SJCRH30 (cell line): Measurements from ENCODE around the gene PRKCA. TPM values are rescaled to one million over a fixed set of nuclear protein-coding genes. Genes with fewer than 3 reads are reported as not detected.
"Not testable (repeated sequence)": the region's sequence is repeated elsewhere in the genome, so short reads cannot be mapped to it uniquely, and the experiment has no call there.

Experiments used
- DNase-seq, 2 experiments: peaks; one replicate each; pipeline ENCODE4 v3.0.0-alpha.2; 2015 to 2020
- H3K27ac ChIP-seq: fragments of 250-450 bp; sonication (Bioruptor Pico); 2 replicates; pipeline ENCODE4 v1.5.1; 2020; ENCODE audit warnings: mild to moderate bottlenecking, moderate library complexity
- H3K27me3 ChIP-seq: fragments of 250-450 bp; sonication (Bioruptor Pico); 2 replicates; pipeline ENCODE4 v1.5.1; 2020; ENCODE audit warnings: mild to moderate bottlenecking, moderate library complexity
- H3K36me3 ChIP-seq: fragments of 250-450 bp; sonication (Bioruptor Pico); 2 replicates; pipeline ENCODE4 v1.5.1; 2020; ENCODE audit warnings: mild to moderate bottlenecking, moderate library complexity
- H3K4me1 ChIP-seq: fragments of 250-450 bp; sonication (Bioruptor Pico); 2 replicates; pipeline ENCODE4 v1.5.1; 2020; ENCODE audit warnings: mild to moderate bottlenecking, moderate library complexity
- H3K4me3 ChIP-seq: fragments of 250-450 bp; sonication (Bioruptor Pico); 2 replicates; pipeline ENCODE4 v1.5.1; 2020; ENCODE audit warnings: mild to moderate bottlenecking, moderate library complexity
- H3K9me3 ChIP-seq: fragments of 250-450 bp; sonication (Bioruptor Pico); replicated peaks from 2 replicates; pipeline ENCODE4 v1.5.1; 2020; ENCODE audit warnings: mild to moderate bottlenecking, moderate library complexity
- total RNA-seq: library from RNA; depleted of rRNA; stranded (reverse); fragments of >200 nt; shearing (Covaris generic); gene quantifications from 2 replicates; pipeline ENCODE4 v1.2.3, GENCODE V29; 2014

The PRKCA gene
- total RNA-seq, 1 experiment from 2014 or later: 24.7 TPM

- no peaks in the 10 kb centered on the region for H3K27me3 ChIP-seq
- no peak overlapping the region for H3K27ac ChIP-seq
- no peaks in the 10 kb centered on the region for H3K9me3 ChIP-seq
- DNase-seq: no peak
- H3K4me3 ChIP-seq: no peak overlapping the region
- H3K36me3 ChIP-seq: 0 out of 2 replicates have a peak, but pooled peaks cover 2% of the 10 kb centered on the region
- H3K4me1 ChIP-seq: no peaks in the 10 kb centered on the region
Measured at GRCh38 chr17:66386498-66387351, 84.3 kb downstream of the PRKCA start.

- Histone ChIP-seq H3K27me3 (no peaks in the 10 kb centered on the region), H3K4me1 (no peaks in the 10 kb centered on the region), H3K27ac (no peak overlapping the region), H3K4me3 (no peak overlapping the region), H3K9me3 (no peaks in the 10 kb centered on the region), H3K36me3 (0 out of 2 replicates have a peak, but pooled peaks cover 2% of the 10 kb centered on the region)
- no peak for DNase-seq
Measured at GRCh38 chr17:66387392-66387981, 85.1 kb downstream of the PRKCA start.

DNA sequence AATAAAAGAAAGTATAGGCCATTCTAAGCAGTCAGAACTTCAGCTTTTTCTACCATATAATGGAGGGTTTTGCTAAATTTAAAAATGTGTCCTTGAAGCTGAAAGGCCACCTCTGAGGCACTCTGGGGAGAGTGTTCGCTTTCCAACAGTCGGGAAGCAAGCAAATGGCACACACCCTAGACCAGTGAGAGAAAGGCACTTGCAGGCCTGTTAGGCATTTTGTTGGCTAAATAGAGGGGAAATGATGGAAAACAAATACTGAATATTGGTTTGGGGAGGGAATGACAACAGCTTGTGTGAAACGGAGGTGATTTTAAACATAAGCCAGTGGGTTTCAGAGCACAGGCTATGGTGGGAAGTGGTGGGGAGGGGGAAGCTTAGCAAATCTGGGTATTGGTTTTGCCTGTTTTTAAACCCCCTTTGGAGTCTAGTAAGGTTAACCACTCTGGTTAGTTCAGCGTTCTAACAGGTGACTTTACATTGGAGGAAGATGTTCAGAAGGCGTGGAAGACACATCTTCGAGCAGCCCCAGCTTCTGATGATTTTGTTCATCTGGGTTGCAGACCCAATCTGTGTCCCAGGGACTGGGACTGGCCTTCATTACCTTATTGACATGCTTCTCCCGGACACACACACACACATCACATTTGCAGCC lies 90.5 kb downstream of the PRKCA start:
- Histone ChIP-seq H3K4me3 (no peak overlapping the region), H3K36me3 (0 out of 2 replicates have a peak, but pooled peaks cover 2% of the 10 kb centered on the region), H3K9me3 (no peaks in the 10 kb centered on the region), H3K4me1 (no peaks in the 10 kb centered on the region), H3K27me3 (no peaks in the 10 kb centered on the region), H3K27ac (no peak overlapping the region)
- DNase-seq: no peak

DNA sequence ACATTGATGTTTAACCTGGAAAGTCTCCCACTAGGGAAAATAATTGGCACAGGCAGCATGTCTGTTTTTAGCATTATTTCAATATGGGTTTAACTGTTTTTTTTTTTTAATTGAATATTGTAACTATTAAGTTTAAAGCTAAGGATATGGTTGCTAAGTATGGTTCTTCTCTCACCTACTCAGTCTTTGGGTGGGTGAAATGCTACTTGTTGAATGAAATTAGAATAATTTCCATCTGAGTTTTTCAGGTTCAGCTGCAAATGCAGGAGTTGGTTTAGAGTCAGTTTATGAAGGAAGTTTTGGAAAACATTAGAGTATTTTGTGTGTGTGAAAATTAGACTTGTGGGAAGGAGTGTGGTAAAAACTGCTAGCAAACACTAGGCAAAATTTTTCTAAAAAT lies 93.5 kb downstream of the PRKCA start:
- DNase-seq: no peak
- Histone ChIP-seq H3K36me3 (no peaks in the 10 kb centered on the region), H3K27me3 (no peaks in the 10 kb centered on the region), H3K27ac (no peak overlapping the region), H3K4me1 (no peaks in the 10 kb centered on the region), H3K9me3 (no peaks in the 10 kb centered on the region), H3K4me3 (no peak overlapping the region)

- DNase-seq: no peak
- Histone ChIP-seq H3K9me3 (no peaks in the 10 kb centered on the region), H3K27me3 (no peaks in the 10 kb centered on the region), H3K4me1 (no peaks in the 10 kb centered on the region), H3K27ac (no peak overlapping the region), H3K4me3 (no peak overlapping the region), H3K36me3 (no peaks in the 10 kb centered on the region)
Measured at GRCh38 chr17:66397486-66397885, 95.1 kb downstream of the PRKCA start.

GRCh38 chr17:66398059-66398458 lies 95.6 kb downstream of the PRKCA start:
- Histone ChIP-seq H3K27ac (no peak overlapping the region), H3K9me3 (no peaks in the 10 kb centered on the region), H3K4me1 (no peaks in the 10 kb centered on the region), H3K36me3 (no peaks in the 10 kb centered on the region), H3K27me3 (no peaks in the 10 kb centered on the region), H3K4me3 (no peak overlapping the region)
- DNase-seq: no peak

DNA sequence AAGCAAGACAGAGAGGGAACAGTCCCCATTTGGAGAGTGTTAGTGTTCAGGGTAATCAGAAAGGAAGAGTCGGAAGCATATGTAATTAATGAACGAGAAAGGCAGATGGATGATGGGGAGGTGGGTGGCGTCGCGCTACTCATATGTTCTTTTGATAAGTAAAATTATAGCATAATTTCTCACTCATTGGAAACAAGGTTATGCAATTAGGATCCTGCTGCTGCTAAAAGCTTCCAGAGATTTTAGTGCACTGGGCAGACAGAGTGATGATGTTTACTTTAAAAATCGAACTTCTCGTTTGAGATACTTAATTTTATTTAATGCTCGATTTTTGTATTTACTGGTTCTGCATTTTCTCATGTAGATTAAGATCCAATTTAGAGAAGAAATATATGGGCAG lies 96.2 kb downstream of the PRKCA start:
- Histone ChIP-seq H3K4me1 (no peaks in the 10 kb centered on the region), H3K9me3 (no peaks in the 10 kb centered on the region), H3K4me3 (no peak overlapping the region), H3K27me3 (no peaks in the 10 kb centered on the region), H3K36me3 (no peaks in the 10 kb centered on the region), H3K27ac (no peak overlapping the region)
- DNase-seq: no peak

DNA sequence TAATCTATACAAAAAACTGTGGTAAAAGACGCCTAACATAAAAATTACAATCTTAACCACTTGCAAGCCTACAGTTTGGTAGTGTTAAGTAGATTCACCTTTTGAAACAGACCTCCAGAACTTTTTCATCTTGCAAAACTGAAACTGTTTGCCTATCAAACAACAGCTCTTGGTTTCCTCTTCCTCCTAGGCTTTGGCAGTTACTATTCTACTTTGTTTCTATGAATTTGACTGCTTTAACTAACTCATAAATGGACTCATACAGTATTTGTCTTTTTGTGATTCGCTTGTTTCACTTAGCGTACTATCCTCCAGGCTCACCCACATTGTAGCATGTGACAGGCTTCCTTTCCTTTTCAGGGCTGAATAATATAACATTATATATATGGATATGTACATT lies 97.0 kb downstream of the PRKCA start:
- Histone ChIP-seq H3K4me3 (no peak overlapping the region), H3K36me3 (no peaks in the 10 kb centered on the region), H3K4me1 (no peaks in the 10 kb centered on the region), H3K9me3 (no peaks in the 10 kb centered on the region), H3K27me3 (no peaks in the 10 kb centered on the region), H3K27ac (no peak overlapping the region)
- no peak for DNase-seq

DNA sequence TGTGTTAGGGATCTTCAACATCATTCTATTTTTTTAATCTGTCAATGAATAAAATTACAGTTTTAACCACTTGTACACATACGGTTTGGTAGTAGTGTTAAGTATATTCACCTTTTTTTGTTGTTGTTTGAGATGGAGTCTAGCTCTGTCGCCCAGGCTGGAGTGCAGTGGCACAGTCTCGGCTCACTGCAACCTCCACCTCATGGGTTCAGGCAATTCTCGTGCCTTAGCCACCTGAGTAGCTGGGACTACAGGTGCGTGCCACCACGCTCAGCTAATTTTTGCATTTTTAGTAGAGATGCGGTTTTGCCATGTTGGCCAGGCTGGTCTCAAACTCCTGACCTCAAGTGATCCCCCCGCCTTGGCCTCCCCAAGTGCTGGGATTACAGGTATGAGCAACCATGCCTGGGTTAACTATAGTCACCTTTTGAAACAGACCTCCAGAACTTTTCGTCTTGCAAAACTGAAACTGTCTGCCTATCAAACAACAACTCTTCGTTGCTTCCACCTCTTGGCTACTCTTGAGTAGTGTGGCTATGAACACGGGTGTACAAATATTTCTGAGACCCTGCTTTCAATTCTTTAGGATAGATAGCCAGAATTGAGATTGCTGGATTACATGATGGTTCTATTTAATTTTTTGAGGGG lies 97.8 kb downstream of the PRKCA start:
- not testable (repeated sequence) for H3K27me3 ChIP-seq, DNase-seq, H3K4me3 ChIP-seq, H3K9me3 ChIP-seq, H3K4me1 ChIP-seq, H3K27ac ChIP-seq, H3K36me3 ChIP-seq

DNA sequence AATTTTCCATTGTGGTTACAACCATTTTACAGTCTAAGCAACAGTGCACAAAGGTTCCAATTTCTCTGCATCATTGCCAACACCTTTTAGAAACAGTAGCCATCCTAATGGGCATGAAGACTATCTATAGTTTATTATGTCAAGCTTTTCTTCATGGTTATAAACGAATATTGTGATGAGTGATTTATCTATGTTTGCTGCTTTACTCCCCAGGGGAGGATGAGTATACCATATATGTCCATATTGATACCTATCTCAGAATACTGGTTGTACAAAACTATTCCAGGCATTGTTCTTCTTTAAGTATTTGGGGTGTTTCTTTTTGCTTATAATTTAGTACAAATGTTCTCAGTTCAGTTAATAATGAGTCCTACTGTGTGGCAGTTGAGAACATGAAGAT lies 98.3 kb downstream of the PRKCA start:
- Histone ChIP-seq H3K36me3 (no peaks in the 10 kb centered on the region), H3K27me3 (no peaks in the 10 kb centered on the region), H3K9me3 (no peaks in the 10 kb centered on the region), H3K27ac (no peak overlapping the region), H3K4me3 (no peak overlapping the region), H3K4me1 (no peaks in the 10 kb centered on the region)
- DNase-seq: no peak

- Histone ChIP-seq H3K9me3 (no peaks in the 10 kb centered on the region), H3K36me3 (no peaks in the 10 kb centered on the region), H3K27me3 (no peaks in the 10 kb centered on the region), H3K4me1 (no peaks in the 10 kb centered on the region), H3K4me3 (no peak overlapping the region), H3K27ac (no peak overlapping the region)
- DNase-seq: no peak
Measured at GRCh38 chr17:66401364-66401763, 99.0 kb downstream of the PRKCA start.

GRCh38 chr17:66403846-66404556 lies 101.6 kb downstream of the PRKCA start:
- Histone ChIP-seq H3K9me3 (no peaks in the 10 kb centered on the region), H3K36me3 (no peaks in the 10 kb centered on the region), H3K27ac (no peak overlapping the region), H3K27me3 (no peaks in the 10 kb centered on the region), H3K4me3 (no peak overlapping the region), H3K4me1 (no peaks in the 10 kb centered on the region)
- no peak for DNase-seq

- no peak overlapping the region for H3K4me3 ChIP-seq
- no peaks in the 10 kb centered on the region for H3K9me3 ChIP-seq
- DNase-seq: no peak
- H3K27me3 ChIP-seq: no peaks in the 10 kb centered on the region
- no peaks in the 10 kb centered on the region for H3K36me3 ChIP-seq
- H3K27ac ChIP-seq: no peak overlapping the region
- H3K4me1 ChIP-seq: no peaks in the 10 kb centered on the region
Measured at GRCh38 chr17:66405836-66406677, 103.6 kb downstream of the PRKCA start.
